Measurements from ENCODE around the gene RBFA. TPM values are rescaled to one million over a fixed set of nuclear protein-coding genes. Genes with fewer than 3 reads are reported as not detected.

RBFA gene
- total and polyA plus RNA-seq, 4 donors: 18.1 to 32.6 (median 22.5) TPM

GRCh38 chr18:80034852-80035406, 695 bp downstream of the RBFA start:
- 5 to 7% methylated on average over 8 of the region's 8 CpGs for WGBS, 2 donors
- peak overlapping the region in 1 of 2 donors; percentile 34 for H3K27ac ChIP-seq (ENCODE audit: low read depth in 1 of 2, low read length in 2 of 2)
- intact Hi-C loops (cut with DNase I): loop anchor here (1.0 to 10.0 kb wide), 8 partner anchors 25 to 643 kb away; partner anchors contain the start of genes TXNL4A (in 2 of the 2), CTDP1 (in 1 of the 2) and SLC66A2 (in 1 of the 2)
- no peaks in the 10 kb centered on the region for H3K4me1 ChIP-seq (ENCODE audit: control insufficient read depth in 1 of 2, insufficient read depth in 2 of 2, low read length in 2 of 2)
- H3K9me3 ChIP-seq (ENCODE audit: control insufficient read depth, low read length): no peaks in the 10 kb centered on the region
- no peak for DNase-seq
- ATAC-seq (ENCODE audit: low FRiP score): no peak
- H3K27me3 ChIP-seq (ENCODE audit: control insufficient read depth in 1 of 2, insufficient read depth in 2 of 2, low read length in 1 of 2): no peaks in the 10 kb centered on the region
- no peaks in the 10 kb centered on the region for H3K36me3 ChIP-seq (ENCODE audit: control insufficient read depth in 1 of 2, insufficient read depth in 2 of 2, low read length in 1 of 2)
- peak overlapping the region; percentile 83 to 94 for H3K4me3 ChIP-seq (ENCODE audit: low read length in 2 of 2)

- DNase-seq: no peak
- H3K27ac ChIP-seq (ENCODE audit: low read depth in 1 of 2, low read length in 2 of 2): no peak overlapping the region
- H3K36me3 ChIP-seq (ENCODE audit: control insufficient read depth in 1 of 2, insufficient read depth in 2 of 2, low read length in 1 of 2): no peaks in the 10 kb centered on the region
- no peak overlapping the region for H3K4me3 ChIP-seq (ENCODE audit: low read length in 2 of 2)
- WGBS, 2 donors: 91 to 92% methylated on average over 7 of the region's 7 CpGs
- no peak for ATAC-seq (ENCODE audit: low FRiP score)
- H3K9me3 ChIP-seq (ENCODE audit: control insufficient read depth, low read length): no peaks in the 10 kb centered on the region
- intact Hi-C loops (cut with DNase I): loop anchor here (5.0 to 10.0 kb wide), 2 partner anchors 66 to 361 kb away; partner anchors contain the start of gene CTDP1 (in 1 of the 2)
- no peaks in the 10 kb centered on the region for H3K27me3 ChIP-seq (ENCODE audit: control insufficient read depth in 1 of 2, insufficient read depth in 2 of 2, low read length in 1 of 2)
- H3K4me1 ChIP-seq (ENCODE audit: control insufficient read depth in 1 of 2, insufficient read depth in 2 of 2, low read length in 2 of 2): no peaks in the 10 kb centered on the region
Measured at GRCh38 chr18:80035997-80036396, 1.8 kb downstream of the RBFA start.

DNA sequence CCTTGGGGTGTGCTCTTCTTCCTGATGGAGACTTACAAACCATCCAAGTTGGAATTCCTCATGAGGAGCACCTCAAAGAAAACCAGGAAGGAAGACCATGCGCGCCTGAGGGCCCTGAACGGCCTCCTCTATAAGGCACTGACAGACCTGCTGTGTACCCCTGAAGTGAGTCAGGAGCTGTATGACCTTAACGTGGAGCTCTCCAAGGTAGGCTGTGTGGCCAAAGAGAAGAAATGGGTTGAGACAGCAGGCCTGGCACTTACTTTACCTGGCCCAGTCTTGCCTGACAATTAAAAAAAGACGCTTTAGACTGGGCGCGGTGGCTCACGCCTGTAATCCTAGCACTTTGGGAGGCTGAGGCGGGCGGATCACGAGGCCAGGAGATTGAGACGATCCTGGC, 3.1 kb downstream of the RBFA start:
- H3K36me3 ChIP-seq (ENCODE audit: control insufficient read depth in 1 of 2, insufficient read depth in 2 of 2, low read length in 1 of 2): no peaks in the 10 kb centered on the region
- no peaks in the 10 kb centered on the region for H3K4me1 ChIP-seq (ENCODE audit: control insufficient read depth in 1 of 2, insufficient read depth in 2 of 2, low read length in 2 of 2)
- no peaks in the 10 kb centered on the region for H3K27me3 ChIP-seq (ENCODE audit: control insufficient read depth in 1 of 2, insufficient read depth in 2 of 2, low read length in 1 of 2)
- no peak for ATAC-seq (ENCODE audit: low FRiP score)
- no peak for DNase-seq
- H3K27ac ChIP-seq (ENCODE audit: low read depth in 1 of 2, low read length in 2 of 2): no peak overlapping the region
- intact Hi-C loops (cut with DNase I): loop anchor here (5.0 to 10.0 kb wide), 2 partner anchors 65 to 362 kb away; partner anchors contain the start of gene CTDP1 (in 1 of the 2)
- H3K4me3 ChIP-seq (ENCODE audit: low read length in 2 of 2): no peak overlapping the region
- 96% methylated on average over 12 of the region's 12 CpGs for WGBS, 2 donors
- H3K9me3 ChIP-seq (ENCODE audit: control insufficient read depth, low read length): no peaks in the 10 kb centered on the region

- Histone ChIP-seq H3K9me3 (ENCODE audit: control insufficient read depth, low read length) (no peaks in the 10 kb centered on the region), H3K36me3 (ENCODE audit: control insufficient read depth in 1 of 2, insufficient read depth in 2 of 2, low read length in 1 of 2) (no peaks in the 10 kb centered on the region), H3K4me3 (ENCODE audit: low read length in 2 of 2) (no peak overlapping the region), H3K27ac (ENCODE audit: low read depth in 1 of 2, low read length in 2 of 2) (no peak overlapping the region), H3K4me1 (ENCODE audit: control insufficient read depth in 1 of 2, insufficient read depth in 2 of 2, low read length in 2 of 2) (no peaks in the 10 kb centered on the region), H3K27me3 (ENCODE audit: control insufficient read depth in 1 of 2, insufficient read depth in 2 of 2, low read length in 1 of 2) (no peaks in the 10 kb centered on the region)
- intact Hi-C loops (cut with DNase I): loop anchor here (5.0 to 10.0 kb wide), 2 partner anchors 64 to 363 kb away; partner anchors contain the start of gene CTDP1 (in 1 of the 2)
- 86 to 93% methylated on average over 17 of the region's 17 CpGs for WGBS, 2 donors
- DNase-seq (no peak), ATAC-seq (ENCODE audit: low FRiP score) (no peak)
Measured at GRCh38 chr18:80037869-80038630, 3.8 kb downstream of the RBFA start.

DNA sequence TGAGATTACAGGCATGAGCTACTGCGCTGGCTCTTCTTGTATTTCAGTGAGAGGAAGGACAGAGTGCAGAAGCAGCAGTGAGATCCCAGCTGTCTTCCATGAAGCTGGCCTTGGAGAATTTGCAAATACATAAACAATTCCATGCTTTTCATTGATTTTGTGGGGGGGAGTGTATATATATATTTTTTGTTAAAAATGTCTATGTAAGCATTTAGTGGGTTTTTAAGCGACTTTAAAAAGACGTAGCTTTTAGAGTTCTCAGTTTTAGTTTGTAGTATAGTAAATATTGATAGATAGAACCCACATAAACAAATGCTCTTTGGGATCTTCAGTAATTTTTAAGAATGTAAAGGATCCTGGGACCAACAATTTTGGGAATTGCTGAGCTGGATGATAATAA, 6.3 kb downstream of the RBFA start:
- H3K27ac ChIP-seq (ENCODE audit: low read depth in 1 of 2, low read length in 2 of 2): no peak overlapping the region
- no peak overlapping the region for H3K4me3 ChIP-seq (ENCODE audit: low read length in 2 of 2)
- 97% methylated on average over 3 of the region's 3 CpGs for WGBS, 2 donors
- no peaks in the 10 kb centered on the region for H3K9me3 ChIP-seq (ENCODE audit: control insufficient read depth, low read length)
- ATAC-seq (ENCODE audit: low FRiP score) (no peak), DNase-seq (no peak)
- H3K4me1 ChIP-seq (ENCODE audit: control insufficient read depth in 1 of 2, insufficient read depth in 2 of 2, low read length in 2 of 2): no peaks in the 10 kb centered on the region
- H3K27me3 ChIP-seq (ENCODE audit: control insufficient read depth in 1 of 2, insufficient read depth in 2 of 2, low read length in 1 of 2): no peaks in the 10 kb centered on the region
- intact Hi-C loops (cut with DNase I): no loop called here
- no peaks in the 10 kb centered on the region for H3K36me3 ChIP-seq (ENCODE audit: control insufficient read depth in 1 of 2, insufficient read depth in 2 of 2, low read length in 1 of 2)

DNA sequence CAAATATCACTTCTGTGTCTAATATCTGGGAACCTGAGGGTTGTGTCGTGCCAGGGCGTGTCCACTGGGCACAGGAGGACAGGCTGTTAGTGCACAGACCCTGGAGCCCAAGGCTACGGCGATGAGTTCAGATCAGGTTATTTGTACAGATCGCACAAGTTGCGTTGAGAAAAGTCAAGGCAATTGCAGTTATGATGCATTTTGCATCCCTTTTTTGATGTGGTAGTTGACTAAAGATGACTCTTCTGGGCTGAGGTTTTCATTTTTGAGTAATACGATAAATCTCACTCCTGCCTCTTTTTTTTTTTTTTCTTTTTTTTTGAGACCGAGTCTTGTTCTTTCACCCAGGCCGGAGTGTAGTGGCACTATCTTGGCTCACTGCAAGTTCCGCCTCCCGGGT, 7.2 kb downstream of the RBFA start:
- ATAC-seq (ENCODE audit: low FRiP score) (no peak), DNase-seq (no peak)
- Histone ChIP-seq H3K27ac (ENCODE audit: low read depth in 1 of 2, low read length in 2 of 2) (no peak overlapping the region), H3K9me3 (ENCODE audit: control insufficient read depth, low read length) (no peaks in the 10 kb centered on the region), H3K27me3 (ENCODE audit: control insufficient read depth in 1 of 2, insufficient read depth in 2 of 2, low read length in 1 of 2) (no peaks in the 10 kb centered on the region), H3K4me3 (ENCODE audit: low read length in 2 of 2) (no peak overlapping the region), H3K4me1 (ENCODE audit: control insufficient read depth in 1 of 2, insufficient read depth in 2 of 2, low read length in 2 of 2) (no peaks in the 10 kb centered on the region), H3K36me3 (ENCODE audit: control insufficient read depth in 1 of 2, insufficient read depth in 2 of 2, low read length in 1 of 2) (no peaks in the 10 kb centered on the region)
- intact Hi-C loops (cut with DNase I): no loop called here
- WGBS, 2 donors: 90 to 92% methylated on average over 10 to 11 of the region's 11 CpGs

DNA sequence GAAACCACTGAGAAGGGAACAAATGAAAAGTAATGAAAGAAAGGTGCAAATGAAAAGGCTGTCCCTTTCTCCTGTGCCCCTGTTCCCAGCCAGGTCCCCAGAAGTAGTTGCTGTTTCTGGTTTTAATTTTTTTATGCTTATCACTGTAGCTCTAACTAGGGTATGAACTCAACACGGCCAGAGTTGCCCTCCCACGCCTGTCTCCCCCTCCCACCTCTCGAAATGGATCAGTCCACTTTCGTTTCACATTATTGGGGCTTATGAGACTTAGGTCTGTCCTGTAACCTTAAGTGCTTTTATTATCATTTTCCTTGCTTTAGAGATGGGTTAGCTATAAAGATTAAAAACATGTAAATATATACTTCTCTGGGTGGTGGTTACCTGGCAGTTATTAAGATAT, 8.6 kb downstream of the RBFA start:
- Histone ChIP-seq H3K27me3 (ENCODE audit: control insufficient read depth in 1 of 2, insufficient read depth in 2 of 2, low read length in 1 of 2) (no peaks in the 10 kb centered on the region), H3K4me3 (ENCODE audit: low read length in 2 of 2) (no peak overlapping the region), H3K27ac (ENCODE audit: low read depth in 1 of 2, low read length in 2 of 2) (no peak overlapping the region), H3K4me1 (ENCODE audit: control insufficient read depth in 1 of 2, insufficient read depth in 2 of 2, low read length in 2 of 2) (no peaks in the 10 kb centered on the region), H3K36me3 (ENCODE audit: control insufficient read depth in 1 of 2, insufficient read depth in 2 of 2, low read length in 1 of 2) (no peaks in the 10 kb centered on the region), H3K9me3 (ENCODE audit: control insufficient read depth, low read length) (no peaks in the 10 kb centered on the region)
- no peak for DNase-seq
- ATAC-seq (ENCODE audit: low FRiP score): no peak
- 74 to 81% methylated on average over 4 of the region's 4 CpGs for WGBS, 2 donors
- intact Hi-C loops (cut with DNase I): no loop called here

GRCh38 chr18:80044072-80044471, 9.8 kb downstream of the RBFA start:
- 90 to 94% methylated on average over 11 of the region's 11 CpGs for WGBS, 2 donors
- intact Hi-C loops (cut with DNase I): no loop called here
- H3K4me3 ChIP-seq (ENCODE audit: low read length in 2 of 2): no peak overlapping the region
- H3K36me3 ChIP-seq (ENCODE audit: control insufficient read depth in 1 of 2, insufficient read depth in 2 of 2, low read length in 1 of 2): no peaks in the 10 kb centered on the region
- ATAC-seq (ENCODE audit: low FRiP score) (no peak), DNase-seq (no peak)
- H3K4me1 ChIP-seq (ENCODE audit: control insufficient read depth in 1 of 2, insufficient read depth in 2 of 2, low read length in 2 of 2): no peaks in the 10 kb centered on the region
- no peak overlapping the region for H3K27ac ChIP-seq (ENCODE audit: low read depth in 1 of 2, low read length in 2 of 2)
- H3K27me3 ChIP-seq (ENCODE audit: control insufficient read depth in 1 of 2, insufficient read depth in 2 of 2, low read length in 1 of 2): no peaks in the 10 kb centered on the region
- H3K9me3 ChIP-seq (ENCODE audit: control insufficient read depth, low read length): no peaks in the 10 kb centered on the region

GRCh38 chr18:80046011-80046410, 11.8 kb downstream of the RBFA start:
- 92 to 95% methylated on average over 8 of the region's 8 CpGs for WGBS, 2 donors
- intact Hi-C loops (cut with DNase I): no loop called here
- Histone ChIP-seq H3K4me1 (ENCODE audit: control insufficient read depth in 1 of 2, insufficient read depth in 2 of 2, low read length in 2 of 2) (no peaks in the 10 kb centered on the region), H3K9me3 (ENCODE audit: control insufficient read depth, low read length) (peaks cover 3% of the 10 kb centered on the region), H3K36me3 (ENCODE audit: control insufficient read depth in 1 of 2, insufficient read depth in 2 of 2, low read length in 1 of 2) (peaks cover 0 to under 1% of the 10 kb centered on the region in 2 donors), H3K27me3 (ENCODE audit: control insufficient read depth in 1 of 2, insufficient read depth in 2 of 2, low read length in 1 of 2) (no peaks in the 10 kb centered on the region), H3K27ac (ENCODE audit: low read depth in 1 of 2, low read length in 2 of 2) (no peak overlapping the region), H3K4me3 (ENCODE audit: low read length in 2 of 2) (no peak overlapping the region)
- DNase-seq: no peak
- ATAC-seq (ENCODE audit: low FRiP score): no peak
